ENCODE results near the gene GUCY2C.
A peak's percentile ranks its signal among the peaks of the same experiment; 100 is the strongest.

The GUCY2C gene

GRCh38 chr12:14575585-14575984 lies 120.8 kb downstream of the GUCY2C start:
- Mint-ChIP-seq H3K36me3 (ENCODE audit: low read depth) (no peaks in the 10 kb centered on the region), H3K4me3 (no peak overlapping the region), H3K4me1 (peaks cover 9% of the 10 kb centered on the region), H3K27me3 (ENCODE audit: low read depth, poor library complexity) (peaks cover 5% of the 10 kb centered on the region), H3K9me3 (no peaks in the 10 kb centered on the region), H3K27ac (no peak overlapping the region)
- no peak for DNase-seq
- no peak for TF ChIP-seq CTCF (IDR thresholded peaks at IDR 0.05)

GRCh38 chr12:14573118-14573517 lies 123.3 kb downstream of the GUCY2C start:
- Mint-ChIP-seq H3K4me1 (peaks cover 12% of the 10 kb centered on the region), H3K9me3 (peaks cover 3% of the 10 kb centered on the region), H3K27me3 (ENCODE audit: low read depth, poor library complexity) (peaks cover 12% of the 10 kb centered on the region), H3K36me3 (ENCODE audit: low read depth) (no peaks in the 10 kb centered on the region), H3K27ac (no peak overlapping the region), H3K4me3 (no peak overlapping the region)
- DNase-seq = no peak
- no peak for TF ChIP-seq CTCF (IDR thresholded peaks at IDR 0.05)

GRCh38 chr12:14572401-14572800 lies 124.0 kb downstream of the GUCY2C start:
- peaks cover 15% of the 10 kb centered on the region for H3K4me1 Mint-ChIP-seq
- H3K27me3 Mint-ChIP-seq (ENCODE audit: low read depth, poor library complexity) = peaks cover 14% of the 10 kb centered on the region
- no peak for TF ChIP-seq CTCF (IDR thresholded peaks at IDR 0.05)
- H3K9me3 Mint-ChIP-seq = peaks cover 3% of the 10 kb centered on the region
- no peak for DNase-seq
- H3K27ac Mint-ChIP-seq = no peak overlapping the region
- no peaks in the 10 kb centered on the region for H3K36me3 Mint-ChIP-seq (ENCODE audit: low read depth)
- no peak overlapping the region for H3K4me3 Mint-ChIP-seq

GRCh38 chr12:14571779-14572178 lies 124.6 kb downstream of the GUCY2C start:
- H3K4me3 Mint-ChIP-seq = no peak overlapping the region
- no peak overlapping the region for H3K27ac Mint-ChIP-seq
- no peaks in the 10 kb centered on the region for H3K36me3 Mint-ChIP-seq (ENCODE audit: low read depth)
- no peak for TF ChIP-seq CTCF (IDR thresholded peaks at IDR 0.05)
- H3K9me3 Mint-ChIP-seq = peaks cover 3% of the 10 kb centered on the region
- peaks cover 15% of the 10 kb centered on the region for H3K4me1 Mint-ChIP-seq
- H3K27me3 Mint-ChIP-seq (ENCODE audit: low read depth, poor library complexity) = peaks cover 18% of the 10 kb centered on the region
- no peak for DNase-seq

GRCh38 chr12:14570231-14570630 lies 126.2 kb downstream of the GUCY2C start:
- Mint-ChIP-seq H3K4me3 (no peak overlapping the region), H3K9me3 (peaks cover 3% of the 10 kb centered on the region), H3K36me3 (ENCODE audit: low read depth) (no peaks in the 10 kb centered on the region), H3K27ac (no peak overlapping the region), H3K4me1 (peaks cover 12% of the 10 kb centered on the region), H3K27me3 (ENCODE audit: low read depth, poor library complexity) (peaks cover 18% of the 10 kb centered on the region)
- DNase-seq = no peak
- TF ChIP-seq CTCF (IDR thresholded peaks at IDR 0.05) = no peak

- Mint-ChIP-seq H3K9me3 (peaks cover 3% of the 10 kb centered on the region), H3K4me1 (peaks cover 12% of the 10 kb centered on the region), H3K4me3 (peak within 1 kb of the TSS; percentile 80), H3K27me3 (ENCODE audit: low read depth, poor library complexity) (peaks cover 17% of the 10 kb centered on the region), H3K36me3 (ENCODE audit: low read depth) (no peaks in the 10 kb centered on the region), H3K27ac (peak within 1 kb of the TSS; percentile 38)
- DNase-seq = peak; percentile 61
- no peak for TF ChIP-seq CTCF (IDR thresholded peaks at IDR 0.05)
Observed at GRCh38 chr12:14567351-14568162, 128.8 kb downstream of the GUCY2C start, which contains the start of gene PLBD1. Gene PLBD1, minus strand, starts transcription at chr12:14567883. Its CDS starts 187 bp downstream, at chr12:14567696.

Measured in nephron progenitor cell (in vitro differentiated cells).